ENCODE data around the gene ITFG1. TPM values are rescaled to one million over a fixed set of nuclear protein-coding genes. Genes with fewer than 3 reads are reported as not detected.
"Not testable (repeated sequence)": the region's sequence is repeated elsewhere in the genome, so short reads cannot be mapped to it uniquely, and the experiment has no call there.

The ITFG1 gene
- total RNA-seq, 1 donor: 15.3 TPM

DNA sequence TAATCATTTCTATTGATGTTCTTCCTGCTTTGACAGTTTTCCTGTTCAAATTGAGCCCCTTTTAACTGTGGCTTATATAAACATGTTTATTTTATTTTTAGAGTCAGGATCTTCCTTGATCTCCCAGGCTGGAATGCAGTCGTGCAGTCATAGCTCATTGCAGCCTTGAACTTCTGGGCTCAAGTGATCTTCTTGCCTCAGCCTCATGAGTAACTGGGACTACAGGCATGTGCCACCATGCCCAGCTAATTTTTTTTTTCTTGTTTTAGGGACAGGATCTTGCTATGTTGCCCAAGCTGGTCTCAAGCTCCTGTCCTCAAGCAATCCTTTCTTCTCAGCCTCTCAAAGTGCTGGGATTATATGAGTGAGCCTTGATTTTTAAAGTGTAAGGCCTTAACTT is 14.9 kb upstream of the ITFG1 start:
- no peak for DNase-seq (ENCODE audit: low read depth in 2 of 3, low spot score in 2 of 3)

DNA sequence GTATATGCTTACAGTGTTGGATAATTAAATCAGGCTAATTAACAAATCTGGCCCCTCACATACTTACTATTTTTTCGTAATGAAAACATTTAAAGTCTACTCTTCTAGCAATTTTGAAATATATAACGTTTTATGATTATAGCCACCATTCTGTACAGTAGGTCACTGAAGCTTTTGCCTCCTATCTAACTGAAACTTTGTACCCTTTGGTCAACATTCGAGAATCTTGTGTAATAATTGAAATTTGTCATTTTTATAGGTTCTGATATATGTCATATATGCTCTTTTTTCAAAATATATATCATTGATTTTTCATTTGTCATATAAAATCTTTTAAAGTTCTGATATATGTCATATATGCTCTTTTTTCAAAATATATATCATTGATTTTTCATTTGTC is 12.9 kb upstream of the ITFG1 start:
- DNase-seq (ENCODE audit: low read depth in 2 of 3, low spot score in 2 of 3): no peak

DNA sequence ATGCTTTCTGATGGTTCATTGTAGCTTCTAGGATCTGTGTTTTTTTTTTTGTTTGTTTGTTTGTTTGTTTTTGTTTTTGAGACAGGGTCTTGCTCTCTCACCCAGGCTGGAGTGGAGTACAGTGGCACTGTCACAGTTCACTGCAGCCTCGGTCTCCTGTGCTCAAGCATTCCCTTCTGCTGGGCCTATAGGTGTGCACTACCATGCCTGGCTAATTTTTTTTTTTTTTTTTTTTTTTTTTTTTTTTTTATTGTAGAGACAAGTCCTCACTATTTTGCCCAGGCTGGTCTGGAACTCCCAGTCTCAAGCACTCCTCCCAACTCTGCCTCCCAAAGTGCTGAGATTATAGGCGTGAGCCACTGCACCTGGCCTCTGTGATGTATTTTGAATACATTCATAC is 12.1 kb upstream of the ITFG1 start:
- DNase-seq (ENCODE audit: low read depth in 2 of 3, low spot score in 2 of 3): not testable (repeated sequence)

DNA sequence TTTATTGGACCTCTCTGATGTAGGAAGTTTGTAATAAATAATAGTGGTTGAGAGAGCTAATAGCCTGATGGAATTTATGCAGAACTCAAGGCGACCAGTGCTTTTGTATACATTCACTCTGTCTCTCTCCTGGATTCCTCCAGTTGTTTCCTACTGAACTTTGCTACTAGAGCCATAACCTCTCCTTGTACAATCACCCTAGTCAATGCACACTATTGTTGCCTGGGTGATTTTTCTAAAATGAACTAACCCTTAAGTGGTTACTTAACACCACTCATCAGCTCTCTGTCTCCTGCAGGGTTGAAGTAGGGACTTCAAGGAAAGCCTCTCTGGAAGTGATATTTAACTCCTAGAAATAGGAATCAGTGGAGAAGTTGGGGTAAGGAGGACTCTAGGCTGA is 9.9 kb upstream of the ITFG1 start:
- DNase-seq (ENCODE audit: low read depth in 2 of 3, low spot score in 2 of 3): no peak

DNA sequence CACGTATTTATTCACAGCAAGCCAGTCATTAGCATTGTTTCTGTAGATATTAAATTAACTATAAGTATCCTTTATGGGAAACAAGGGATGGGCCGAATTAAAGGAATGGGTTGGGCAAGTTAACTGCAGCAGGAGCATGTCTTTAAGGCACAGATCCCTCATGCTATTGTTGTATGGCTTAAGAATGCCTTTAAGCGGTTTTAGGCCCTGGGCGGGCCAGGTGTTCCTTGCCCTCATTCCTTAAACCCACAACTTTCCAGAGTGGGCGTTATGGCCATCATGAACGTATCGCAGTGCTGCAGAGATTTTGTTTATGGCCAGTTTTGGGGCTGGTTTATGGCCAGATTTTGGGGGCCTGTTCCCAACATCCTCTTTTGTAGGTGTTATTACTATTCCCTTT is 9.3 kb upstream of the ITFG1 start:
- no peak for DNase-seq (ENCODE audit: low read depth in 2 of 3, low spot score in 2 of 3)

DNA sequence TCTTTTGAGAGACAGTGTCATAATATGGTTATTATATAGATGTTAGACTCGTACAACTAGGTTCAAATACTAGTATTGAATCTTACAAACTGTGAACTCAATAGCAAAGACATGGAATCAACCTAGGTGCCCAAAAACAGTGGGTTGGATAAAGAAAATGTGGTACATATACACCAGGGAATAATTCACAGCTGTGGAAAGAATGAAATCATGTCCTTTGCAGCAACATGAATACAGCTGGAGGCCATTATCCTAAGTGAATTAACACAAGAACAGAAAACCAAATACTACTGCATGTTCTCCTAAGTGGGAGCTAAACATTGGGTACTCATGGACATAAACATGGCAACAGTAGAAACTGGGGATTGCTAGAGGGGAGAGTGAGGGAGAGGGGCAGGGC is 8.4 kb upstream of the ITFG1 start:
- no peak for DNase-seq (ENCODE audit: low read depth in 2 of 3, low spot score in 2 of 3)

DNA sequence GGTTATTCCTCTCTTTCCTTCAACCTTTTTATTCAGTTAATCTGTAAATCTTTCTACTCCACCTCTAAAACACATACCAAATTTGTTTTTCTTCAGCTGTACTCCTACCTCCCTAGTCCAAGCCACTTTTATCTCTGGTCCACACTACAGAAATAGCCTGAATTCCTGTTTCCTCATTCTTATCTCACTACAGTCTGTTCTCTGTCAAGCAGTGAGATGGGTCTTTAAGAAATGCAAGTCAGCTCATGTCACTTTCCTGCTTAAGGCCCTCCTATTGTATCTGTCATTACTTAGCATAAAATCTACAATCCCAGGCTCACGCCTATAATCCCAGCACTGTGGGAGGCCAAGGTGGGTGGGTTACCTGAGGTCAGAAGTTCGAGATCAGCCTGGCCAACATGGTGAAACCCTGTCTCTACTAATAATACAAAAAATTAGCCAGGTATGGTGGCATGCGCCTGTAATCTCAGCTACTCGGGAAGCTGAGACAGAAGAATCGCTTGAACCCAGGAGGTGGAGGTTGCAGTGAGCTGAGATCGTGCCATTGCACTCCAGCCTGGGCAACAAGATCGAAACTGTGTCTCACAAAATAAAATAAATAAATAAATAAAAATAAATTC is 7.3 kb upstream of the ITFG1 start:
- DNase-seq (ENCODE audit: low read depth in 2 of 3, low spot score in 2 of 3): peak in 2 of 3 donors; percentile 31 to 66

DNA sequence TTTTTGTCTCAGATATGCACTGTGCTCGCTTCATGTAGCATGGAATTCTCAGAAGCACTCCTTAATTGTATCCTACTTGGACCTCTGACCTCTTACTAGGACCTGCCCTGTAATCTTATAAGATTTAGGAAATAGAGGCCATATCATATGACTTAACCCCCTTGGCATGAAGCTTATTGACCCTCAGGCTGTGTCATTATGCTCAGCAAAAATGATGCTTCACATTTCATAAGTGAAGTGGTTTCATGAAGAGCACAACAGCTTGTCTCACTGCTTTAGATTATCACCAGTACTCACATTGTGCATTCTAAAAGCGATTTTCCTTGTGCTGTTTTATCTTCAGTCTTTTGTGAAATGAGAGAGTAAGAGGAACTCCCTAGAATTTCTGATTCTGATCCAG is 6.6 kb upstream of the ITFG1 start:
- no peak for DNase-seq (ENCODE audit: low read depth in 2 of 3, low spot score in 2 of 3)

DNA sequence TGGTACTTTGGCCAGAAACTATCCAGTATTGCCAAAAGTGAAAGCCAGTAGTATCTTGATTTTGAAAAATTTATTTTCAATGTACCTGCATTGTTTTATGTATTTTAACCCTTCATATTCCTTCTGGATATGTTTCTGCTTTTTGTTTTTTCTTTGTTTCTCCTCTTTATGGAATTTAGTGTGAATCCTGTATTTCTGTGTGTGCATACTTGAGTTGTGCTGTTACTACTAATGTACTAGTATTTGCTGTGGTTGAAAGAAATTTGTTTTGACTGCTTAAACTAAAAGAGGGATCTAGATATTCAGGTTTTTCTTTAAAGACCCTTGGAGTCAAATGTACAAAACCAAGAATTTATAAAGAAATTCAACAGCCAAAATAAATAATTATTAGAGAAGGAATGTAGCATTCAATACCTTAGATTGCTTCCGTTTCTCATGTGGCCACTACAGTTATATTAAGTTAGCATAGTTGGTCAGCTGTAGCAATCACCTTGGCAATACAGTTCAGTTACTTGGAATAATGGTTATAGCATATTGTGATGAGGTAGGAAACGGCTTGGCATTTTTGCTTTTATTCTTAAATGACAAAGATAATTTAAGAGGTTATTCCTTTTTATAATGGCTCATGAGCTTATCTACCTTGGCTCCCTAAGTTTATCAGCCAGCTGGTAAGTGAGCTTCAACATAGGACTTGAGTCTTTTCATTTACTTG is 5.2 kb upstream of the ITFG1 start:
- no peak for DNase-seq (ENCODE audit: low read depth in 2 of 3, low spot score in 2 of 3)

DNA sequence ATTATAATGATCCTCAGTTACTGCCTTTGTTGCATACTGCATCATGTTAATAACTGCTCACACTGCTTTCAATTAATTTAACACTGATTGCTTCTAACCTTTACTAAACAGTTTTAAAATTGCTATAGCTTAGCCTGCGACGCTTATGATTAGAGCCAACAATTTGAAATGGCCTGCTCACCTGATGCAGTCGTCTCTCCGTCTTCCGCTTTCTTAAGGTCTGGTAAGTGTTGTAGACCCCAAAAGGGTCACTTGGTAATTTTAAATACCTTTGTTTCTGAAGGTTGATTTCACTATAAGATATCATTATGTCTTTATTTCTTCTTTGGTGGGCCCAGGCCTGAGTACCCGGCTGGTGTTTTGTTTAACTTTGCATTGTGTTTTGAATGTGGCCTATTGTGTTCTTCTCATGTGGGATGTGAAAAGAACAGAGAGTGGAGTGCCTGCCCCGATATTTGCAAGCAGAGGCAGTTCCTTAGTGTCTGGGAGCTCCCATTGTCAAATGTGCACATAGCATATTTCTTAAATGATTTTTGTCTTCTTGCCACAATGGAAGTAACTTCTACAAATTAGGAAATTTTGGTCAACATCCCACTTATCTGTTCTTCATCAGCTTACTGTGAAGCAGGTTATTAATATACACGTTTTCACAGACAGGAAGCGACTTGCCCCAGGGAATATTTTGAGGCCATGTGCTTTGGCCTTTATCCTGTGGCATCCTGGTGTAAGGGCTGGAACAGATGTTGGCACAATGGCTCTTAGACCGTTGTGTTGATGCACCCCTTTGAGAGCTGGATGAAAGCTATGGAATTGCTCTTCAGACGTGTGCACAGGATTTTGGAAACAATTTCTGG is 3.1 kb upstream of the ITFG1 start:
- DNase-seq (ENCODE audit: low read depth in 2 of 3, low spot score in 2 of 3): no peak

DNA sequence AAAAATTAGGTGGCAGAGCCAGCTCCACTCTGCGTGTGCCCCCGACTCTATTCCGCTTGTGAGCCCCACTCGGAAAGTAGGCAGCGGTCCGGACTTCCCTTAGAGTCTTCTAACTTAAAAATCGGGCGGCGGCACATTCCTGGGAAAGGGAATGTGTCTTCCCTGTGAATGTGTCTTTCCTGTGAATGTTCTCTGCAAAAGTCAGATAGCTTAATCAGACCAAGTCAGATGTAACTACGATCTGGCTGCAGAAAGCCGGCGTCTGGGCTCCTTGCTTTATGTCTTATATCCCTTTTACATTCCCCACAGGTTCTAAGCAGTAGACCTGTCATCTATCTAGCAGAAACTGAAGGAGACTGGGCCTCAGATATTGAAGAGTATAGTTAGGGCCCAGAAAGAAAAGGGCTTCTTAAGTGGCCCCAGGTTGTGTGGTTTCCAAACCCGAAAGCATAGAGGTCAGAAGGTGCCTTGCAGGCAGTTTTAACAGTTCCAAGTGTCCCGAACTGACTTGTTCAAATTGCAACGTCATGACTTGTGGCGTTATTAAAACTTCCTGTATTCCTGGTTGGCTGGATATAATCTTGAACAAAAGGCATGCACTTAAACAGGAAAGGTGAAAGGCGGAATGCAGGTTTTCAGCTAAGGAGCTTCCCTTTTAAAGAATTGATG is 869 bp upstream of the ITFG1 start:
- peak; percentile 6 to 79 (median 64) for DNase-seq (ENCODE audit: low read depth in 2 of 3, low spot score in 2 of 3)

DNA sequence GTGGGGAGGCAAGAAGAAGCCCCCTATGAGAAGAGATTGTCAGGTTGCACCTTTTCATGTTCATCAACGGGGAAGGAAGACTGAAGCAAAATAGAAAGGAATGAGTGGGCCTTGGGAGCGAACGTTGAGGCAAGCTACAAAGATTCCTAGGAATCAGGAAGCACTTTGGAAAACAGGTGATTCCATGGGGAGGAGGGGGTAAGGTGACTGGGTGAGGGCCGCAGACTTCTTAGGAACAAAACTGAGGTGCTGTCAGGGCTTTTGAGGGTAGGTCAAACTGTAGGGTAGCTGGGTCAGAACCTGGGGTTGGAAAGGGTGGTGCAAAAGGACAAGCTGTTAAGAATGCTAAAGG is 528 bp downstream of the ITFG1 start:
- DNase-seq (ENCODE audit: low read depth in 2 of 3, low spot score in 2 of 3): no peak

DNA sequence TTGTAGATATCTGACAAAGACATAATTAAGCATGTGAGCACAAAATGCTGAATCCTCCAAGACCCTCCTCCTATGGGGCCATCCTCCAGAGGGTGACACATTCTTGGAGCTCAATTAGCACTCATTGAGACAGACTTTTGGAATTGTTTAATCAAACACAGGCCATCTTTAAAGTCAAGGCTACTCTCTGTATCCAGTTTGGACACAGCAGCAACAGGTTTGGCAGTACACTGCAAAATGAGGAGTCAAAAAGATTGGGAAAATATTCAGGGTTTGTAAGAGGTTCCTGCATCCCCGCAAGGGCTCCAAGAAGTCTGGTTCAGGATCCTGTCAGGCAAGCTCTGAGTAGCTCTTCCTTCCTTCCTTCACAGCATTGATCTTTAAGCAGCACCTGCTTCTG is 1.3 kb downstream of the ITFG1 start:
- no peak for DNase-seq (ENCODE audit: low read depth in 2 of 3, low spot score in 2 of 3)

DNA sequence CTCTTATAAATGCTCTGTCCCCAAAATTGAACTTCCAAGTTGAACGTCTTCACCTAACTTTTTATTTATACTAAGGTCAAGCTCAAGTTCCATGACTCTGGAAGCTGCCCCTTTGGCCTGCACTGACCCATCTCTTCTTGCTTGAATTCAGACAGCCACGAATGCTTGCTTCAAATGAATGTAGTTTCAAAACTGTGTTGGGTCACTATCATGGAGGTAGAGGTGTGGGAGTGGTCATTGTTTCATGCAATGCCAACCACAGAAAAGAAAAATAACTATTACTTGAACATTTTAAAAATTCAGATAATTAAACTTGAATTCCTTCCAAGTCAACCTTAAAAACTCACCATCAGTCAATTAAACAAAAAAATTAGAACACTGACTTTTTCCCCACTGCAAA is 2.5 kb downstream of the ITFG1 start:
- DNase-seq (ENCODE audit: low read depth in 2 of 3, low spot score in 2 of 3): no peak

DNA sequence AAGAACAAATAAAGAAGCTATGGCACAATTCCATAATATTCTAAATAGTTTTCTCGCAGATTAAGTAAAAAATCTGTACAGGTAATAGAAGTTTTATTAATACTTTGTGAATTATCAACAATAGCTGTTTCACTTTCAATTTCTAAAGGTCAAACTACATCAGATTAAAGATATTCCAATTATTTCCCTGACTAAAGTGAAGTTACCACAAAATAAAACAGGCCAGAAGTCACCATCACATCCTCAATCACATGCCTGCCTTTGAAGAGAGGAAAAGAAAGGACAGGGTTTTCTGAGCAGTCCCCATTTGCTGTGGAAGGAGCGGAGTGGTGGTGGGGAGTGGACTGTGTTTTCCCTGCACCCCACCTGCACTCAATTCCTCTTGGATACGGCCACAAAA is 11.1 kb downstream of the ITFG1 start:
- DNase-seq (ENCODE audit: low read depth in 2 of 3, low spot score in 2 of 3): no peak

DNA sequence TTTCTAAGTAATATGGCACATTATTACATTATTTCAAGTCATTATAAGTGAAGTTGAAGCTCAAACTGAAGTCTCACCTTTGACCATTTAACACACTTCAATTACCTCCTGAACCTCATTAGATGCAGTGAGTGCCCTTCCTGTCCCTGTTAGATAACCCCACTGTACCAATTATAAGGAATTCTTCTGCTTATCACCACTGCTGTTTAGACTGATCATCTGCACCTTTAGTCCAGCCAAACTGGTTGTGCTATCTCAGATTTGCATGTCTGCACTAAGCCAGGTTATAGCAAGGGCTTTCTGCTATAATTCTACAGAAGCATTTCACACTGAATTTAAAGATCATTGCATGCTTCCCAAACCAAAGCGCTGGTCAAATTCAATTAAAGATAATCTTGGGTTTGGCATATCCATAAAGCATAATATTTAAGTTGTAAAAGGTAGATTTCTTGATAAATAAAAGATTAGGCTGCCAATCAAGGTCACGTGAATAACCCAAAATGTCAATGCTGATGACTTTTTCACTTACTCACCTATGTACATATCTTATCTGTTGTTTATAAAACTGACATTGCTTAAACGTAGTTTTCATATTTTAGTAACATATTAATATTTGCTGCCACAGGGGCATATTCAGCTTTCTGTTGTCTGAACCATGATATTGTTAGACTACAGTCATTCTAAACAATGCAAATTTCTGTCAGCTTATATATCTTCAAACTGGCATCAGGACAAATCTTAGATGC is 11.9 kb downstream of the ITFG1 start:
- no peak for DNase-seq (ENCODE audit: low read depth in 2 of 3, low spot score in 2 of 3)

DNA sequence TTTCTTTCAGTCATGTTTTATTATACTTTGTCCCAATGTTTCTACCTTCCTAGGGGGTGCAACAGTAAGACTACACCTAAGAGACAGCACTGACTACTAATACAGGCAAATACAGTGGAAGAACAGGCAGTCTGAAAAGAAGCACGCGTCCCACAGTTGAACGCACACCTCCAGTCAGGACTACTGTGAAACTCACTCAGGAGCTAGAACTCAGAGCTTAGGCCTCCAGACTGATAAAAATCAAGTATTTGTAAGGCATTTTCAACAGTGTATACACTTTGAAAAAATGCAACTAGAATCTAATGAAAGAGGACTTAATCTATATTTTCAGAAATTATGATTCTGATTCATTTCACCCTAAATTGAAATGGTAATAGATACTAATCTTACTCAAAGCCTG is 14.4 kb downstream of the ITFG1 start:
- DNase-seq (ENCODE audit: low read depth in 2 of 3, low spot score in 2 of 3): no peak

DNA sequence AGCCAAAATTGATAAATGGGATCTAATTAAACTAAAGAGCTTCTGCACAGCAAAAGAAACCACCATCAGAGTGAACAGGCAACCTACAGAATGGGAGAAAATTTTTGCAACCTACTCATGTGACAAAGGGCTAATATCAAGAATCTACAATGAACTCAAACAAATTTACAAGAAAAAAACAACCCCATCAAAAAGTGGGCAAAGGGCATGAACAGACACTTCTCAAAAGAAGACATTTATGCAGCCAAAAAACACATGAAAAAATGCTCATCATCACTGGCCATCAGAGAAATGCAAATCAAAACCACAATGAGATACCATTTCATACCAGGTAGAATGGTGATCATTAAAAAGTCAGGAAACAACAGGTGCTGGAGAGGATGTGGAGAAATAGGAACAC is 18.0 kb downstream of the ITFG1 start:
- not testable (repeated sequence) for DNase-seq (ENCODE audit: low read depth in 2 of 3, low spot score in 2 of 3)

DNA sequence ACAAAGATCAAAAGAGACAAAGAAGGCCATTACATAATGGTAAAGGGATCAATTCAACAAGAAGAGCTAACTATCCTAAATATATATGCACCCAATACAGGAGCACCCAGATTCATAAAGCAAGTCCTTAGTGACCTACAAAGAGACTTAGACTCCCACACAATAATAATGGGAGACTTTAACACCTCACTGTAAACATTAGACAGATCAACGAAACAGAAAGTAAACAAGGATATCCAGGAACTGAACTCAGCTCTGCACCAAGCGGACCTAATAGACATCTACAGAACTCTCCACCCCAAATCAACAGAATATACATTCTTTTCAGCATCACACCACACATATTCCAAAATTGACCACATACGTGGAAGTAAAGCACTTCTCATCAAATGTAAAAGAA is 20.8 kb downstream of the ITFG1 start:
- not testable (repeated sequence) for DNase-seq (ENCODE audit: low read depth in 2 of 3, low spot score in 2 of 3)

DNA sequence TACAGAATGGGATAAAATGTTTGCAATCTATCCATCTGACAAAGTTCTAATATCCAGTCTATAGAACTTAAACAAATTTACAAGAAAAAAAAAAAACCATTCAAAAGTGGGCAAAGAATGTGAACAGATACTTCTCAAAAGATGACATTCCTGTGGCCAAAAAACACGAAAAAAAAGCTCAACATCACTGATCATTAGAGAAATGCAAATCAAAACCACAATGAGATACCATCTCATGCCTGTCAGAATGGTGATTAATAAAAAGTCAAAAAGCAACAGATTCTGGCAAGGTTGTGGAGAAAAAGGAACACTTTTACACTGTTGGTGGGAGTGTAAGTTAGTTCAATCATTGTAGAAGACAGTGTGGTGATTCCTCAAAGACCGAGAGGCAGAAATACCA is 26.6 kb downstream of the ITFG1 start:
- DNase-seq (ENCODE audit: low read depth in 2 of 3, low spot score in 2 of 3): not testable (repeated sequence)

DNA sequence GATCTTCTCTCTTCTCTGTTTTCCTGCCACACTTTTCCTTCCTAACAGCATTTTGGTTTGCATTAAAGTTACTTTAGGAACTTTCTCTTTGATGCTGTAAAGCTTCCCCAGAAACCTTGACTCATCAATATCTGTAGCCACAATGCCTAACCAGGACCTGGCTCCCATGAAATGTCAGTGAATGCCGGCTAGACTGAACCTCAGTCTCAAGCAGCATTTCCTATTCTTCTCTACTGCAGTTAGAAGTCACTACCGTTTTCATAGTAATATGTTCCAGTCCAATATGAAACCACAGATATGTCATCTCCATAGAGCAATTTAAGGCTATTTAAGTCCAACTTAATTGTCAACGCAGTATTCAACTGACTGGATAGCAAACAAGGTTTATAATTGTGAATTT is 28.9 kb downstream of the ITFG1 start:
- no peak for DNase-seq (ENCODE audit: low read depth in 2 of 3, low spot score in 2 of 3)
